K562 (cell line): Measurements from ENCODE around the gene CD79A. TPM values are rescaled to one million over a fixed set of nuclear protein-coding genes. Genes with fewer than 3 reads are reported as not detected.
A peak's percentile ranks its signal among the peaks of the same experiment; 100 is the strongest.

Experiments
- ADNP ChIP-seq: fragments of 200-800 bp; sonication (Bioruptor generic); IDR thresholded peaks from 2 replicates; pipeline ENCODE4 v1.6.1; 2016; ENCODE audit warnings: missing genetic modification characterization, missing compliant biosample characterization
- BCOR ChIP-seq: fragments of 450-650 bp; IDR thresholded peaks from 2 replicates; pipeline ENCODE4 v1.6.1; 2016
- BRF1 ChIP-seq: IDR thresholded peaks from 3 replicates; pipeline ENCODE4 v1.6.1; 2011; ENCODE audit warnings: borderline replicate concordance, mild to moderate bottlenecking; ENCODE audit not compliant: insufficient read length; ENCODE audit errors: extremely low read depth
- CREB1 ChIP-seq, 2 experiments: sonication (generic) in 1 of 2; formaldehyde crosslinking in 1 of 2; IDR thresholded peaks; 2 replicates each; pipeline versions ENCODE4 v1.6.1 to v1.8.0; 2012 to 2022; ENCODE audit warnings: inconsistent platforms in 1 of 2, mild to moderate bottlenecking in 1 of 2, missing genetic modification reagents in 1 of 2, moderate library complexity in 1 of 2
- CREB3L1 ChIP-seq: fragments of 450-650 bp; IDR thresholded peaks from 2 replicates; pipeline ENCODE4 v1.6.1; 2014; ENCODE audit warnings: low read depth, mild to moderate bottlenecking, moderate library complexity, borderline replicate concordance
- DLX4 ChIP-seq: fragments of 250-450 bp; sonication (Bioruptor Pico); IDR thresholded peaks from 2 replicates; pipeline ENCODE4 v1.6.1; 2021; ENCODE audit warnings: mild to moderate bottlenecking
- ETV1 ChIP-seq: fragments of 450-650 bp; conservative IDR thresholded peaks from 2 replicates; pipeline ENCODE4 v1.6.1; 2016; ENCODE audit warnings: missing genetic modification characterization, control low read depth, low read depth, missing compliant biosample characterization
- FOXP1 ChIP-seq: sonication (generic); formaldehyde crosslinking; IDR thresholded peaks from 2 replicates; pipeline ENCODE4 v1.8.0; 2022; ENCODE audit warnings: mild to moderate bottlenecking, missing genetic modification reagents
- HMG20B ChIP-seq: fragments of 250-450 bp; sonication (Bioruptor Pico); IDR thresholded peaks from 2 replicates; pipeline ENCODE4 v1.5.0; 2021; ENCODE audit warnings: mild to moderate bottlenecking
- JUN ChIP-seq, 2 experiments: sonication (generic) in 1 of 2; formaldehyde crosslinking in 1 of 2; IDR thresholded peaks; 2 replicates each; pipeline versions ENCODE4 v1.6.1 to v1.8.0; 2012 to 2022; ENCODE audit warnings: borderline replicate concordance in 2 of 2, mild to moderate bottlenecking in 2 of 2, improper control_type of control experiment in 1 of 2, low read depth in 1 of 2, low read length in 1 of 2, missing genetic modification reagents in 1 of 2
- L3MBTL2 ChIP-seq: fragments of 450-650 bp; IDR thresholded peaks from 2 replicates; pipeline ENCODE4 v1.6.1; 2016; ENCODE audit warnings: mild to moderate bottlenecking, moderate library complexity
- MAFF ChIP-seq: IDR thresholded peaks from 2 replicates; pipeline ENCODE4 v1.6.1; 2012; ENCODE audit warnings: low read length, improper control_type of control experiment
- MYC ChIP-seq, 2 experiments: fragments of 250-450 bp in 1 of 2; sonication (Bioruptor Pico) in 1 of 2; IDR thresholded peaks; 2 replicates each; pipeline versions ENCODE4 v1.5.1 to v1.6.1; 2012 to 2021; ENCODE audit warnings: low read depth in 2 of 2, borderline replicate concordance in 1 of 2, improper control_type of control experiment in 1 of 2, low read length in 1 of 2, mild to moderate bottlenecking in 1 of 2, moderate library complexity in 1 of 2
- MYNN ChIP-seq, 2 experiments: sonication (generic); formaldehyde crosslinking in 1 of 2; IDR thresholded peaks; 2 replicates each; pipeline versions ENCODE4 v1.5.0 to v1.6.1; 2016 to 2020; ENCODE audit warnings: antibody characterized with exemption in 1 of 2, missing genetic modification reagents in 1 of 2
- NR4A1 ChIP-seq, 2 experiments: fragments of 250-450 bp in 1 of 2; fragments of 450-650 bp in 1 of 2; sonication (Bioruptor Pico) in 1 of 2; IDR thresholded peaks; 2 replicates each; pipeline versions ENCODE4 v1.4.0 to v1.6.1; 2016 to 2020; ENCODE audit warnings: mild to moderate bottlenecking in 2 of 2, missing compliant biosample characterization in 1 of 2, missing genetic modification characterization in 1 of 2, moderate library complexity in 1 of 2
- PRMT5 ChIP-seq: sonication (generic); formaldehyde crosslinking; IDR thresholded peaks from 2 replicates; pipeline ENCODE4 v1.5.0; 2020; ENCODE audit warnings: missing genetic modification reagents
- RB1 ChIP-seq: fragments of 450-650 bp; IDR thresholded peaks from 2 replicates; pipeline ENCODE4 v1.6.1; 2017; ENCODE audit warnings: low read depth, mild to moderate bottlenecking
- SIN3B ChIP-seq: fragments of 450-650 bp; IDR thresholded peaks from 2 replicates; pipeline ENCODE4 v1.6.1; 2017; ENCODE audit warnings: low read depth, mild to moderate bottlenecking, moderate library complexity
- SRF ChIP-seq, 2 experiments: fragments of 250-450, 450-650 bp in 1 of 2; sonication (Bioruptor Pico) in 1 of 2; sonication (generic) in 1 of 2; formaldehyde crosslinking; IDR thresholded peaks; 2 replicates each; pipeline versions ENCODE4 v1.5.0 to v1.5.1; 2020 to 2022; ENCODE audit warnings: mild to moderate bottlenecking in 1 of 2, missing genetic modification reagents in 1 of 2
- TBP ChIP-seq: optimal IDR thresholded peaks from 2 replicates; pipeline ENCODE3; 2011; ENCODE audit warnings: low read depth, low read length, improper control_type of control experiment
- ZEB2 ChIP-seq: fragments of 450-650 bp; IDR thresholded peaks from 2 replicates; pipeline ENCODE4 v1.6.1; 2016
- ZNF232 ChIP-seq: sonication (generic); formaldehyde crosslinking; IDR thresholded peaks from 2 replicates; pipeline ENCODE4 v1.8.0; 2022; ENCODE audit warnings: mild to moderate bottlenecking, missing genetic modification reagents
- ZNF24 ChIP-seq: fragments of 450-650 bp; IDR thresholded peaks from 2 replicates; pipeline ENCODE4 v1.6.1; 2016
- ZNF431 ChIP-seq: sonication (generic); formaldehyde crosslinking; IDR thresholded peaks from 2 replicates; pipeline ENCODE4 v1.8.0; 2022; ENCODE audit warnings: mild to moderate bottlenecking, missing genetic modification reagents
- polyA plus RNA-seq, 8 experiments: library from polyadenylated mRNA; depleted of rRNA in 4 of 8; stranded (reverse) in 5 of 8; unstranded in 3 of 8; fragments of >200 nt; fragmentation: Nextera tagmentation in 2 of 8; fragmentation: Illumina TruSeq in 1 of 8; extraction: Ambion mirVana in 2 of 8; extraction: Trizol in 1 of 8; gene quantifications; 2 replicates each; pipeline versions ENCODE4 v1.2.1 to v1.2.3, GENCODE V29; 2011 to 2014; ENCODE audit warnings: inconsistent platforms in 1 of 8, missing spikeins in 1 of 8
- total RNA-seq, 7 experiments: library from RNA; depleted of rRNA in 6 of 7; stranded (reverse); fragments of >200 nt in 6 of 7; fragmentation: Illumina TruSeq in 2 of 7; extraction: Trizol in 2 of 7; gene quantifications; 2 replicates each; pipeline versions ENCODE4 v1.2.1 to v1.2.3, GENCODE V29; 2011 to 2021; ENCODE audit warnings: low replicate concordance in 1 of 7

Gene CD79A
- total and polyA plus RNA-seq, 9 of the 15 experiments (the other 6 are each of a cell fraction or from before 2014, with no cell fraction given) = 0.04 to 0.72 (median 0.17) TPM; not detected in 3

GRCh38 chr19:41924151-41925145 lies 47.4 kb downstream of the CD79A start (continued):
- TF ChIP-seq CREB3L1 (peak; percentile 30; the same call in 1 of the 2 replicates), CREB1 (IDR thresholded peaks at IDR 0.05) (no peak), CREB1 (CRISPR knock-in tag; IDR thresholded peaks at IDR 0.05) (0 out of 2 replicates have a peak, but pooled peaks have one; percentile 40), MYNN (IDR thresholded peaks at IDR 0.05) (no peak), MYNN (CRISPR knock-in tag; IDR thresholded peaks at IDR 0.05) (no peak), MYC (IDR thresholded peaks at IDR 0.05; ENCODE audit: low read depth, low read length) (0 out of 2 replicates have a peak, but pooled peaks have one; percentile 20), MYC (CRISPR knock-in tag; IDR thresholded peaks at IDR 0.05; ENCODE audit: borderline replicate concordance, low read depth) (no peak), NR4A1 (CRISPR knock-in tag; IDR thresholded peaks at IDR 0.05) (no peak), NR4A1 (tag; IDR thresholded peaks at IDR 0.05) (no peak), ZEB2 (no peak; the same call in 1 of the 2 replicates), DLX4 (no peak), HMG20B (CRISPR knock-in tag) (no peak), ZNF232 (CRISPR knock-in tag) (peak; percentile 76; the same call in 1 of the 2 replicates), BCOR (peak; percentile 82), PRMT5 (no peak), RB1 (no peak), SRF (CRISPR knock-in tag; IDR thresholded peaks at IDR 0.05) (no peak), ZNF431 (CRISPR knock-in tag) (peak; percentile 64; the same call in 1 of the 2 replicates), ZNF24 (no peak), FOXP1 (peak; percentile 83; the same call in 1 of the 2 replicates), MAFF (no peak), JUN (IDR thresholded peaks at IDR 0.05; ENCODE audit: borderline replicate concordance, low read depth, low read length) (no peak), JUN (CRISPR knock-in tag; IDR thresholded peaks at IDR 0.05; ENCODE audit: borderline replicate concordance) (no peak), SIN3B (no peak), BRF1 (no peak), ETV1 (tag) (no peak), TBP (no peak), L3MBTL2 (peak; percentile 88), ADNP (0 out of 2 replicates have a peak, but pooled peaks have one; percentile 17)
